HG03108 (cell line): ENCODE measurements around the gene FAM110A.
"Not testable (repeated sequence)": the region's sequence is repeated elsewhere in the genome, so short reads cannot be mapped to it uniquely, and the experiment has no call there.

ENCODE experiments used
- ATAC-seq: cut with Tn5 transposase; IDR thresholded peaks from one replicate; pipeline ENCODE4 v1.9.1; 2021; ENCODE audit warnings: moderate library complexity; ENCODE audit not compliant: unreplicated experiment

Gene FAM110A

GRCh38 chr20:892371-892770 lies 58.9 kb downstream of the FAM110A start:
- ATAC-seq = not testable (repeated sequence)
